ENCODE results near the gene ABLIM1. TPM values are rescaled to one million over a fixed set of nuclear protein-coding genes. Genes with fewer than 3 reads are reported as not detected.

Gene ABLIM1
- total and polyA plus RNA-seq, 2 of the 13 experiments (the other 11 are each of a cell fraction or from before 2014, with no cell fraction given), result 59.4 to 92.7 TPM

DNA sequence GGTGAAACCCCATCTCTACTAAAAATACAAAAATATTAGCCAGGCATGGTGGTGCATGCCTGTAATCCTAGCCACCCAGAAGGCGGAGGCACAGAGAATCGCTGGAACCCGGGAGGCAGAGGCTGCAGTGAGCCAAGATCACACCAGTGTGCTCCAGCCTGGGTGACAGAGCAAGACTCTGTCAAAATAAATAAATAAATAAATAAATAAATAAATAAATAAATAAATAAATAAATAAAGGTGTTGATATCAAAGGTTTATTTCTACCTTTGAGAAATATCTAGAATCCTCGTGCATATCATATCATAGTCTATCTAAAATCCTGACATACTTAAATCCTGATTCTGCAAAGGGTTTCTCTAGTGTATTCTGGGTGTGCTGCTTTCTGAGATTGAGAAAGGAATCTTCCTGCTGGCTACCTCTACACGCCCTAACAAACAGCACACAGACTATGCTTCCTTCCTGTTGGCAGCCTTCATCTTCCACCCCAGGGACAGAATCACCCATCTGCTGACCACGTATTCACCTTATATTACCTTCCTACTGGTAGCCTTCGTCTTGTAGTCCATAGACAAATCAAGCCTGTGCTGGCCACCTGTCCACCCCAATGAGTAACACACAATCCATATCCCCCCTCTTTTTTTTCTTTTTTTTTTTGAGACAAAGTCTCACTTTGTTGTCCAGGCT is 8.7 kb downstream of the ABLIM1 start (continued):
- TF ChIP-seq ZNF274 (CRISPR knock-in tag; IDR thresholded peaks at IDR 0.05), result no peak

DNA sequence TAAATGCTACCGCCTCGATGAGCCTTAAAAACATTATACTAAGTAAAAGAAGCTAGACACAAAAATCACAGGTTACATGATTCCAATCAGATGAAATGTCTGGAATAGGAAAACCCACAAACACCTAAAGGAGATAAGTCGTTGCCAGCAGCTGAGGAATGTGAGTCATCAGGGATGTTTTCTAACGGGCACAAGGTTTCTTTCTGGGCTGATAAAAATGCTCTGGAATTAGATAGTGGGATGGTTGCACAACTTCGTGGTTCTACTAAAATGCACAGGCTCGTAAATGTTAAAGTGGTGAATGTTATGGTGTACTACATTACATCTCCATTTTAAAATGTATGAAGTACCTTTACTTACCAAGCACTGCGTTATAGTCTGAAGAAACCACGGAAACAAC is 9.7 kb downstream of the ABLIM1 start:
- FAIRE-seq, result no peak
- Histone ChIP-seq H2AFZ (ENCODE audit: low read length) (no peak overlapping the region), H3K4me2 (ENCODE audit: low read depth, low read length) (no peak overlapping the region), H3K27ac (ENCODE audit: extremely low read length, insufficient read depth, low read length) (no peak overlapping the region), H3K4me3 (replicated peaks in 1 of 3; ENCODE audit: insufficient read depth in 1 of 3, low read depth in 2 of 3, low read length in 3 of 3) (no peak overlapping the region), H3K79me2 (ENCODE audit: insufficient read depth, low read length) (no peaks in the 10 kb centered on the region), H4K20me1 (ENCODE audit: insufficient read depth, low read length) (no peaks in the 10 kb centered on the region), H3K36me3 (replicated peaks in 1 of 2; ENCODE audit: control insufficient read depth in 1 of 2, insufficient read depth in 2 of 2, low read length in 2 of 2) (no peaks in the 10 kb centered on the region), H3K9ac (ENCODE audit: insufficient read depth, low read depth, low read length) (no peak overlapping the region), H3K9me3 (ENCODE audit: low read length) (no peaks in the 10 kb centered on the region), H3K27me3 (ENCODE audit: control insufficient read depth in 1 of 2, insufficient read depth in 2 of 2, low read length in 2 of 2) (no peaks in the 10 kb centered on the region), H3K4me1 (ENCODE audit: insufficient read depth, low read length) (peaks cover 38% of the 10 kb centered on the region)
- intact Hi-C loops (cut with micrococcal nuclease; ENCODE audit: unreplicated experiment) (no loop called here), in situ Hi-C loops (cut with HindIII; ENCODE audit: extremely low pct_ligation_motif_present, low pct_unique_long_range_greater_than_20kb) (no loop called here)
- CTCF ChIA-PET (ENCODE audit: low intra/inter-chr PET ratio, low total read pairs), result no interaction called here
- POLR2A ChIA-PET, result no interaction called here
- ATAC-seq, result no peak
- TF ChIP-seq TCF7 (IDR thresholded peaks at IDR 0.05; ENCODE audit: low read depth) (no peak), FOSL2 (CRISPR knock-in tag; IDR thresholded peaks at IDR 0.05) (peak; percentile 63), ZFP1 (CRISPR knock-in tag; IDR thresholded peaks at IDR 0.05) (no peak), CEBPG (CRISPR knock-in tag; IDR thresholded peaks at IDR 0.05) (peak; percentile 49; the same call in 1 of the 2 replicates), CEBPB (IDR thresholded peaks at IDR 0.05; ENCODE audit: borderline replicate concordance, low read depth, low read length) (peak; percentile 62; the same call in 1 of the 2 replicates)
- TF ChIP-seq, protein P1, sequence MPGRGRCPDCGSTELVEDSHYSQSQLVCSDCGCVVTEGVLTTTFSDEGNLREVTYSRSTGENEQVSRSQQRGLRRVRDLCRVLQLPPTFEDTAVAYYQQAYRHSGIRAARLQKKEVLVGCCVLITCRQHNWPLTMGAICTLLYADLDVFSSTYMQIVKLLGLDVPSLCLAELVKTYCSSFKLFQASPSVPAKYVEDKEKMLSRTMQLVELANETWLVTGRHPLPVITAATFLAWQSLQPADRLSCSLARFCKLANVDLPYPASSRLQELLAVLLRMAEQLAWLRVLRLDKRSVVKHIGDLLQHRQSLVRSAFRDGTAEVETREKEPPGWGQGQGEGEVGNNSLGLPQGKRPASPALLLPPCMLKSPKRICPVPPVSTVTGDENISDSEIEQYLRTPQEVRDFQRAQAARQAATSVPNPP (CRISPR knock-in tag; IDR thresholded peaks at IDR 0.05), result no peak
- TF ChIP-seq, protein P2, sequence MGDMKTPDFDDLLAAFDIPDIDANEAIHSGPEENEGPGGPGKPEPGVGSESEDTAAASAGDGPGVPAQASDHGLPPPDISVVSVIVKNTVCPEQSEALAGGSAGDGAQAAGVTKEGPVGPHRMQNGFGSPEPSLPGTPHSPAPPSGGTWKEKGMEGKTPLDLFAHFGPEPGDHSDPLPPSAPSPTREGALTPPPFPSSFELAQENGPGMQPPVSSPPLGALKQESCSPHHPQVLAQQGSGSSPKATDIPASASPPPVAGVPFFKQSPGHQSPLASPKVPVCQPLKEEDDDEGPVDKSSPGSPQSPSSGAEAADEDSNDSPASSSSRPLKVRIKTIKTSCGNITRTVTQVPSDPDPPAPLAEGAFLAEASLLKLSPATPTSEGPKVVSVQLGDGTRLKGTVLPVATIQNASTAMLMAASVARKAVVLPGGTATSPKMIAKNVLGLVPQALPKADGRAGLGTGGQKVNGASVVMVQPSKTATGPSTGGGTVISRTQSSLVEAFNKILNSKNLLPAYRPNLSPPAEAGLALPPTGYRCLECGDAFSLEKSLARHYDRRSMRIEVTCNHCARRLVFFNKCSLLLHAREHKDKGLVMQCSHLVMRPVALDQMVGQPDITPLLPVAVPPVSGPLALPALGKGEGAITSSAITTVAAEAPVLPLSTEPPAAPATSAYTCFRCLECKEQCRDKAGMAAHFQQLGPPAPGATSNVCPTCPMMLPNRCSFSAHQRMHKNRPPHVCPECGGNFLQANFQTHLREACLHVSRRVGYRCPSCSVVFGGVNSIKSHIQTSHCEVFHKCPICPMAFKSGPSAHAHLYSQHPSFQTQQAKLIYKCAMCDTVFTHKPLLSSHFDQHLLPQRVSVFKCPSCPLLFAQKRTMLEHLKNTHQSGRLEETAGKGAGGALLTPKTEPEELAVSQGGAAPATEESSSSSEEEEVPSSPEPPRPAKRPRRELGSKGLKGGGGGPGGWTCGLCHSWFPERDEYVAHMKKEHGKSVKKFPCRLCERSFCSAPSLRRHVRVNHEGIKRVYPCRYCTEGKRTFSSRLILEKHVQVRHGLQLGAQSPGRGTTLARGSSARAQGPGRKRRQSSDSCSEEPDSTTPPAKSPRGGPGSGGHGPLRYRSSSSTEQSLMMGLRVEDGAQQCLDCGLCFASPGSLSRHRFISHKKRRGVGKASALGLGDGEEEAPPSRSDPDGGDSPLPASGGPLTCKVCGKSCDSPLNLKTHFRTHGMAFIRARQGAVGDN (CRISPR knock-in tag; IDR thresholded peaks at IDR 0.05), result no peak
- DNase-seq (ENCODE audit: low spot score), result peak; percentile 68
- BruUV-seq (replicated peaks), result no TSS peak
- WGBS (ENCODE audit: low lambda C conversion rate), result 36% methylated on average over 8 of the region's 8 CpGs

Measured in HepG2 (cell line).